Measurements from ENCODE around the gene GDF15. TPM values are rescaled to one million over a fixed set of nuclear protein-coding genes. Genes with fewer than 3 reads are reported as not detected.
"Not testable (repeated sequence)": the region's sequence is repeated elsewhere in the genome, so short reads cannot be mapped to it uniquely, and the experiment has no call there.

GDF15 gene
- polyA plus RNA-seq, 2 of the 4 experiments (the other 2 are of a cell fraction) = 56.9 to 78.5 TPM

DNA sequence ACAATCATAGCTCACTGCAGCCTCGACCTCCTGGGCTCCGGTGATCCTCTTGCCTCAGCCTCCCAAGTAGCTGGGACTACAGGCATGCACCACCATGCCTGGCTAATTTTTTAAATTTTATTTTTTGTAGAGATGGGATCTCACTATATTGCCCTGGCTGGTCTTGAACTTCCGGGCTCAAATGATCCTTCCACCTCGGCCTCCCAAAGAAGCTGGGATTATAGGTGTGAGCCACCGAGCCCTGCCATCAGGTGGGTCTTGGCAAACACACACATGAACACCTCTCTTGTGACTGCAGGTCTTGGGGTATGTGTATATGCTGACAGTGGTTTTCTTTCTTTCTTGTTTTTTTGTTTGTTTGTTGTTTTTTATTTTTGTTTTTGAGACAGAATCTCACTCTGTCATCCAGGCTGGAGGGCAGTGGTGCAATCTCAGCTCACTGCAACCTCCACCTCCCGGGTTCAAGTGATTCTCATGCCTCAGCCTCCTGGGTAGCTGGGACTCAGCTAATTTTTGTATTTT is 37.1 kb upstream of the GDF15 start:
- H3K9me3 ChIP-seq; FAIRE-seq; DNase-seq (ENCODE audit: low read depth in 1 of 2, low spot score in 1 of 2); ATAC-seq; H3K4me3 ChIP-seq; H3K4me1 ChIP-seq; H3K4me2 ChIP-seq: not testable (repeated sequence)
- POLR2A ChIA-PET = interaction anchor here (0.6 to 1.9 kb wide), 2 partner anchors 37 to 62 kb away, joined by 3 to 12 read pairs; partner anchors contain the start of gene GDF15
- 53% methylated on average over 6 of the region's 6 CpGs for WGBS (ENCODE audit: missing lambda C conversion rate)
- CTCF ChIA-PET = interaction anchor here (0.6 to 4.4 kb wide), 18 partner anchors 9 to 157 kb away, joined by 3 to 109 read pairs (median 4); partner anchors contain the start of gene SSBP4
- H3K27ac ChIP-seq = peak overlapping the region; percentile 57 to 77

DNA sequence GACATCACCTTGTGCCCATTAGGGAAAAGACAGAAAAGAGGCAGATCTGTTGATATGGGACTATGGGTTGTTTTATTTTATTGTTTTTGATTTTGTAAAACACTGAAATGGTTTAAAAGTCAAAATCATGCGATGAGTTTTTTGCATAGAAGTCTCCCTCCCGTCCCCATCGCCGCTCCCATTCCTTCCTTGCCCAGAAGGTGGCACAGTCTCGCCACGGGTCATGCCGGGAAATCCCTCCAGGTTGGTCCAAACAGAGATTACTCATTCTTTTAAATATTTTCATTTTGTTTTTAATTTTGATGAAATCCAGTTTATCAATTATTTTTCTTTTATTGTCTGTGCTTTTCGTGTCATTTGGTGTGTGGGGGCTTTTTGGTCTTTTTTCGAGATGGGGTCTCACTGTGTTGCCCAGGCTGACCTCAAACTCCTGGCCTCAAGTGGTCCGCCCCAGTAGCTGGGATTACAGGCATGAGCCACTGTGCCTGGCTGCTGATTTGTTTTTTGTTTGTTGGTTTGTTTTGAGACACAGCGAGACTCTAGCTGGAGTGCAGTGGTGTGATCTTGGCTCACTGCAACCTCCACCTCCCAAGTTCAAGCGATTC is 36.3 kb upstream of the GDF15 start:
- Histone ChIP-seq H3K9me3 (no peaks in the 10 kb centered on the region), H3K4me2 (peak overlapping the region; percentile 22; the same call in 1 of the 3 replicates), H3K27ac (peak overlapping the region; percentile 67 to 77), H3K4me3 (no peak overlapping the region), H3K4me1 (peaks cover 7% of the 10 kb centered on the region; the same call in 1 of the 3 replicates)
- TF ChIP-seq SMC3 (IDR thresholded peaks at IDR 0.05) (peak; percentile 95), ZFP36 (IDR thresholded peaks at IDR 0.05; ENCODE audit: borderline replicate concordance, partially characterized antibody) (no peak), RAD21 (conservative IDR thresholded peaks at IDR 0.05 in 1 of 2, IDR thresholded peaks at IDR 0.05 in 1 of 2) (peak; percentile 93)
- TF ChIP-seq, protein P1, sequence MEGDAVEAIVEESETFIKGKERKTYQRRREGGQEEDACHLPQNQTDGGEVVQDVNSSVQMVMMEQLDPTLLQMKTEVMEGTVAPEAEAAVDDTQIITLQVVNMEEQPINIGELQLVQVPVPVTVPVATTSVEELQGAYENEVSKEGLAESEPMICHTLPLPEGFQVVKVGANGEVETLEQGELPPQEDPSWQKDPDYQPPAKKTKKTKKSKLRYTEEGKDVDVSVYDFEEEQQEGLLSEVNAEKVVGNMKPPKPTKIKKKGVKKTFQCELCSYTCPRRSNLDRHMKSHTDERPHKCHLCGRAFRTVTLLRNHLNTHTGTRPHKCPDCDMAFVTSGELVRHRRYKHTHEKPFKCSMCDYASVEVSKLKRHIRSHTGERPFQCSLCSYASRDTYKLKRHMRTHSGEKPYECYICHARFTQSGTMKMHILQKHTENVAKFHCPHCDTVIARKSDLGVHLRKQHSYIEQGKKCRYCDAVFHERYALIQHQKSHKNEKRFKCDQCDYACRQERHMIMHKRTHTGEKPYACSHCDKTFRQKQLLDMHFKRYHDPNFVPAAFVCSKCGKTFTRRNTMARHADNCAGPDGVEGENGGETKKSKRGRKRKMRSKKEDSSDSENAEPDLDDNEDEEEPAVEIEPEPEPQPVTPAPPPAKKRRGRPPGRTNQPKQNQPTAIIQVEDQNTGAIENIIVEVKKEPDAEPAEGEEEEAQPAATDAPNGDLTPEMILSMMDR (IDR thresholded peaks at IDR 0.05) = peak; percentile 84
- CTCF ChIA-PET = interaction anchor here (0.6 to 4.4 kb wide), 27 partner anchors 8 to 158 kb away, joined by 3 to 109 read pairs (median 4); partner anchors contain the start of gene SSBP4
- 23% methylated on average over 12 of the region's 12 CpGs for WGBS (ENCODE audit: missing lambda C conversion rate)
- ATAC-seq (peak; percentile 68 to 87; a peak in 4 of 6 replicates), FAIRE-seq (no peak), DNase-seq (ENCODE audit: low read depth in 1 of 2, low spot score in 1 of 2) (peak; percentile 61 to 69)
- POLR2A ChIA-PET = interaction anchor here (0.6 to 1.9 kb wide), 2 partner anchors 36 to 61 kb away, joined by 3 to 12 read pairs; partner anchors contain the start of gene GDF15

DNA sequence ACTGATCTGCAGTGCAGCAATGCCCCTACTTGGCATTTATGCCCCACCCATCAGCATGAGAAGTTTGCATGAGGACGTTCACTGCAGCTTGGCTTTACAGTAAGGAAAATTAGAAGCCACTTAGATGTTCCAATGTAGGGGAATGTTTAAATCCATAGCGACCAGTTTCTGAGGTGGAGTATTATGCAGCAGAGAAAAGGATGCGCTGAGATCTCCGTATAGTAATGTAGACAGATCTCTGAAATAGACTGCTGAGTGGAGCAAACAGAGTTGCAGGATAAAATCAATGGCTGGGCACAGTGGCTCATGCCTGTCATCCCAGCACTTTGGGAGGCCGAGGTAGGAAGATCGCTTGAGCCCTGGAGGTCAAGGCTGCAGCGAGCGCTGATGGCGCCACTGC is 35.5 kb upstream of the GDF15 start:
- 85% methylated on average over 9 of the region's 9 CpGs for WGBS (ENCODE audit: missing lambda C conversion rate)
- FAIRE-seq (no peak), ATAC-seq (no peak), DNase-seq (ENCODE audit: low read depth in 1 of 2, low spot score in 1 of 2) (no peak)
- peak overlapping the region; percentile 67 to 77 for H3K27ac ChIP-seq
- CTCF ChIA-PET = interaction anchor here (0.7 to 4.4 kb wide), 17 partner anchors 12 to 159 kb away, joined by 3 to 109 read pairs (median 4); partner anchors contain the start of gene SSBP4
- POLR2A ChIA-PET = interaction anchor here (1.9 kb wide), 1 partner anchor 35 kb away, joined by 12 read pairs; the partner anchor contains the start of gene GDF15
- peaks cover 7% of the 10 kb centered on the region; the same call in 1 of the 3 replicates for H3K4me1 ChIP-seq
- no peaks in the 10 kb centered on the region for H3K9me3 ChIP-seq
- H3K4me3 ChIP-seq = no peak overlapping the region
- TF ChIP-seq KDM5A (IDR thresholded peaks at IDR 0.05) (no peak), RCOR1 (IDR thresholded peaks at IDR 0.05; ENCODE audit: low read depth, low read length) (no peak), ESRRA (IDR thresholded peaks at IDR 0.05; ENCODE audit: borderline replicate concordance, low read length) (no peak), POLR2A (IDR thresholded peaks at IDR 0.05; ENCODE audit: low read length) (no peak), TP53 (CRISPR knock-in tag; IDR thresholded peaks at IDR 0.05) (no peak), CHD4 (IDR thresholded peaks at IDR 0.05; ENCODE audit: borderline replicate concordance) (no peak), HEYL (CRISPR knock-in tag; IDR thresholded peaks at IDR 0.05) (no peak), HOXB5 (CRISPR knock-in tag; IDR thresholded peaks at IDR 0.05) (no peak), CHD2 (IDR thresholded peaks at IDR 0.05; ENCODE audit: low read length, partially characterized antibody) (no peak), RAD21 (conservative IDR thresholded peaks at IDR 0.05 in 1 of 2, IDR thresholded peaks at IDR 0.05 in 1 of 2) (no peak), ZSCAN20 (CRISPR knock-in tag; IDR thresholded peaks at IDR 0.05) (no peak), BHLHE40 (IDR thresholded peaks at IDR 0.05; ENCODE audit: low read depth, low read length) (no peak), NR3C1 (IDR thresholded peaks at IDR 0.05) (no peak), POLR2AphosphoS2 (conservative IDR thresholded peaks at IDR 0.05; ENCODE audit: low read length) (no peak)
- TF ChIP-seq, protein P2, sequence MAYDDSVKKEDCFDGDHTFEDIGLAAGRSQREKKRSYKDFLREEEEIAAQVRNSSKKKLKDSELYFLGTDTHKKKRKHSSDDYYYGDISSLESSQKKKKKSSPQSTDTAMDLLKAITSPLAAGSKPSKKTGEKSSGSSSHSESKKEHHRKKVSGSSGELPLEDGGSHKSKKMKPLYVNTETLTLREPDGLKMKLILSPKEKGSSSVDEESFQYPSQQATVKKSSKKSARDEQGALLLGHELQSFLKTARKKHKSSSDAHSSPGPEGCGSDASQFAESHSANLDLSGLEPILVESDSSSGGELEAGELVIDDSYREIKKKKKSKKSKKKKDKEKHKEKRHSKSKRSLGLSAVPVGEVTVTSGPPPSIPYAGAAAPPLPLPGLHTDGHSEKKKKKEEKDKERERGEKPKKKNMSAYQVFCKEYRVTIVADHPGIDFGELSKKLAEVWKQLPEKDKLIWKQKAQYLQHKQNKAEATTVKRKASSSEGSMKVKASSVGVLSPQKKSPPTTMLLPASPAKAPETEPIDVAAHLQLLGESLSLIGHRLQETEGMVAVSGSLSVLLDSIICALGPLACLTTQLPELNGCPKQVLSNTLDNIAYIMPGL (CRISPR knock-in tag; IDR thresholded peaks at IDR 0.05; ENCODE audit: borderline replicate concordance) = no peak
- TF ChIP-seq, protein P3, sequence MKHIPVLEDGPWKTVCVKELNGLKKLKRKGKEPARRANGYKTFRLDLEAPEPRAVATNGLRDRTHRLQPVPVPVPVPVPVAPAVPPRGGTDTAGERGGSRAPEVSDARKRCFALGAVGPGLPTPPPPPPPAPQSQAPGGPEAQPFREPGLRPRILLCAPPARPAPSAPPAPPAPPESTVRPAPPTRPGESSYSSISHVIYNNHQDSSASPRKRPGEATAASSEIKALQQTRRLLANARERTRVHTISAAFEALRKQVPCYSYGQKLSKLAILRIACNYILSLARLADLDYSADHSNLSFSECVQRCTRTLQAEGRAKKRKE (CRISPR knock-in tag; IDR thresholded peaks at IDR 0.05; ENCODE audit: low read depth) = no peak
- TF ChIP-seq, protein P4, sequence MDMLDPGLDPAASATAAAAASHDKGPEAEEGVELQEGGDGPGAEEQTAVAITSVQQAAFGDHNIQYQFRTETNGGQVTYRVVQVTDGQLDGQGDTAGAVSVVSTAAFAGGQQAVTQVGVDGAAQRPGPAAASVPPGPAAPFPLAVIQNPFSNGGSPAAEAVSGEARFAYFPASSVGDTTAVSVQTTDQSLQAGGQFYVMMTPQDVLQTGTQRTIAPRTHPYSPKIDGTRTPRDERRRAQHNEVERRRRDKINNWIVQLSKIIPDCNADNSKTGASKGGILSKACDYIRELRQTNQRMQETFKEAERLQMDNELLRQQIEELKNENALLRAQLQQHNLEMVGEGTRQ (IDR thresholded peaks at IDR 0.05) = no peak
- TF ChIP-seq, protein P5, sequence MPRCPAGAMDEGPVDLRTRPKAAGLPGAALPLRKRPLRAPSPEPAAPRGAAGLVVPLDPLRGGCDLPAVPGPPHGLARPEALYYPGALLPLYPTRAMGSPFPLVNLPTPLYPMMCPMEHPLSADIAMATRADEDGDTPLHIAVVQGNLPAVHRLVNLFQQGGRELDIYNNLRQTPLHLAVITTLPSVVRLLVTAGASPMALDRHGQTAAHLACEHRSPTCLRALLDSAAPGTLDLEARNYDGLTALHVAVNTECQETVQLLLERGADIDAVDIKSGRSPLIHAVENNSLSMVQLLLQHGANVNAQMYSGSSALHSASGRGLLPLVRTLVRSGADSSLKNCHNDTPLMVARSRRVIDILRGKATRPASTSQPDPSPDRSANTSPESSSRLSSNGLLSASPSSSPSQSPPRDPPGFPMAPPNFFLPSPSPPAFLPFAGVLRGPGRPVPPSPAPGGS (IDR thresholded peaks at IDR 0.05) = no peak
- no peak overlapping the region for H3K4me2 ChIP-seq

Measured in A549 (cell line).